ENCODE measurements around the gene LEFTY1. TPM values are rescaled to one million over a fixed set of nuclear protein-coding genes. Genes with fewer than 3 reads are reported as not detected.
"Not testable (repeated sequence)": the region's sequence is repeated elsewhere in the genome, so short reads cannot be mapped to it uniquely, and the experiment has no call there.

LEFTY1 gene
- total RNA-seq, 1 donor from 2014 or later = 0.99 TPM

GRCh38 chr1:225933072-225933471 is 44.1 kb upstream of the LEFTY1 start:
- H3K27me3 Mint-ChIP-seq (ENCODE audit: low read depth) = no peaks in the 10 kb centered on the region
- H3K27ac Mint-ChIP-seq (ENCODE audit: unreplicated experiment) = no peak overlapping the region
- no peaks in the 10 kb centered on the region for H3K9me3 Mint-ChIP-seq (ENCODE audit: low read depth)
- no peak for DNase-seq (ENCODE audit: low spot score)
- no peak for TF ChIP-seq CTCF (IDR thresholded peaks at IDR 0.05)
- no peak overlapping the region for H3K4me3 Mint-ChIP-seq (ENCODE audit: unreplicated experiment)
- peaks cover 13% of the 10 kb centered on the region for H3K4me1 Mint-ChIP-seq (ENCODE audit: low read depth)
- H3K36me3 Mint-ChIP-seq (ENCODE audit: low read depth) = no peaks in the 10 kb centered on the region

- no peaks in the 10 kb centered on the region for H3K9me3 Mint-ChIP-seq (ENCODE audit: low read depth)
- H3K4me3 Mint-ChIP-seq (ENCODE audit: unreplicated experiment) = no peak overlapping the region
- no peak for TF ChIP-seq CTCF (IDR thresholded peaks at IDR 0.05)
- H3K36me3 Mint-ChIP-seq (ENCODE audit: low read depth) = no peaks in the 10 kb centered on the region
- DNase-seq (ENCODE audit: low spot score) = no peak
- H3K4me1 Mint-ChIP-seq (ENCODE audit: low read depth) = peaks cover 6% of the 10 kb centered on the region
- no peak overlapping the region for H3K27ac Mint-ChIP-seq (ENCODE audit: unreplicated experiment)
- H3K27me3 Mint-ChIP-seq (ENCODE audit: low read depth) = no peaks in the 10 kb centered on the region
These were observed 42.6 kb upstream of the LEFTY1 start for GRCh38 chr1:225931270-225932136.

- Mint-ChIP-seq H3K36me3 (ENCODE audit: low read depth) (no peaks in the 10 kb centered on the region), H3K4me1 (ENCODE audit: low read depth) (peaks cover 4% of the 10 kb centered on the region), H3K27ac (ENCODE audit: unreplicated experiment) (no peak overlapping the region), H3K4me3 (ENCODE audit: unreplicated experiment) (no peak overlapping the region), H3K9me3 (ENCODE audit: low read depth) (no peaks in the 10 kb centered on the region), H3K27me3 (ENCODE audit: low read depth) (no peaks in the 10 kb centered on the region)
- no peak for TF ChIP-seq CTCF (IDR thresholded peaks at IDR 0.05)
- DNase-seq (ENCODE audit: low spot score) = no peak
These were observed 41.6 kb upstream of the LEFTY1 start for GRCh38 chr1:225930566-225930965.

GRCh38 chr1:225929462-225929861 is 40.5 kb upstream of the LEFTY1 start:
- not testable (repeated sequence) for H3K4me1 Mint-ChIP-seq (ENCODE audit: low read depth); H3K27ac Mint-ChIP-seq (ENCODE audit: unreplicated experiment); H3K27me3 Mint-ChIP-seq (ENCODE audit: low read depth); H3K4me3 Mint-ChIP-seq (ENCODE audit: unreplicated experiment); H3K9me3 Mint-ChIP-seq (ENCODE audit: low read depth); H3K36me3 Mint-ChIP-seq (ENCODE audit: low read depth); DNase-seq (ENCODE audit: low spot score)

- no peak for DNase-seq (ENCODE audit: low spot score)
- Mint-ChIP-seq H3K27me3 (ENCODE audit: low read depth) (no peaks in the 10 kb centered on the region), H3K4me1 (ENCODE audit: low read depth) (peaks cover 8% of the 10 kb centered on the region), H3K27ac (ENCODE audit: unreplicated experiment) (no peak overlapping the region), H3K4me3 (ENCODE audit: unreplicated experiment) (no peak overlapping the region), H3K36me3 (ENCODE audit: low read depth) (no peaks in the 10 kb centered on the region), H3K9me3 (ENCODE audit: low read depth) (no peaks in the 10 kb centered on the region)
- TF ChIP-seq CTCF (IDR thresholded peaks at IDR 0.05) = no peak
These were observed 39.5 kb upstream of the LEFTY1 start for GRCh38 chr1:225928186-225929175.

All from chondrocyte (in vitro differentiated cells).